Activated CD4-positive, alpha-beta memory T cell treated with anti-CD3 and anti-CD28 coated beads for 36 hours (primary cell): ENCODE data around the gene MFSD12. TPM values are rescaled to one million over a fixed set of nuclear protein-coding genes. Genes with fewer than 3 reads are reported as not detected.

ENCODE experiments used
- CTCF ChIA-PET: fragments of 350-600 bp; sonication (Branson Sonifier 250); formaldehyde crosslinking; loops from one replicate; lab custom pipeline; 2021; ENCODE audit warnings: antibody characterized with exemption, inconsistent platforms; lab: Charles Lee
- POLR2A ChIA-PET: fragments of 350-600 bp; sonication (Branson Sonifier 250); formaldehyde crosslinking; loops from one replicate; lab custom pipeline; 2021; ENCODE audit warnings: antibody characterized with exemption; lab: Charles Lee
- DNase-seq: peaks from one replicate; pipeline ENCODE4 v3.0.0-alpha.2; 2020
- H3K27ac Mint-ChIP-seq: one replicate; pipeline ENCODE4 v1.8.0; 2021; ENCODE audit warnings: mixed read lengths
- H3K27me3 Mint-ChIP-seq: one replicate; pipeline ENCODE4 v1.8.0; 2021; ENCODE audit warnings: mixed read lengths
- H3K36me3 Mint-ChIP-seq: one replicate; pipeline ENCODE4 v1.8.0; 2021; ENCODE audit warnings: mixed read lengths
- H3K4me1 Mint-ChIP-seq: one replicate; pipeline ENCODE4 v1.8.0; 2021; ENCODE audit warnings: low read depth, mixed read lengths
- H3K4me3 Mint-ChIP-seq: one replicate; pipeline ENCODE4 v1.8.0; 2021; ENCODE audit warnings: mild to moderate bottlenecking, mixed read lengths
- H3K9me3 Mint-ChIP-seq: one replicate; pipeline ENCODE4 v1.8.0; 2021; ENCODE audit warnings: mixed read lengths
- intact Hi-C: fragments of 100-400 bp; cut with micrococcal nuclease; formaldehyde crosslinking; loops from one replicate; pipeline ENCODE4 v1.15.1; 2023
- total RNA-seq, 2 experiments: library from RNA; stranded (reverse); gene quantifications; one replicate each; pipeline ENCODE4 v1.2.3, GENCODE V29; 2021

The MFSD12 gene
- total RNA-seq, 2 experiments from 2014 or later: 50.6 to 54.2 TPM

DNA sequence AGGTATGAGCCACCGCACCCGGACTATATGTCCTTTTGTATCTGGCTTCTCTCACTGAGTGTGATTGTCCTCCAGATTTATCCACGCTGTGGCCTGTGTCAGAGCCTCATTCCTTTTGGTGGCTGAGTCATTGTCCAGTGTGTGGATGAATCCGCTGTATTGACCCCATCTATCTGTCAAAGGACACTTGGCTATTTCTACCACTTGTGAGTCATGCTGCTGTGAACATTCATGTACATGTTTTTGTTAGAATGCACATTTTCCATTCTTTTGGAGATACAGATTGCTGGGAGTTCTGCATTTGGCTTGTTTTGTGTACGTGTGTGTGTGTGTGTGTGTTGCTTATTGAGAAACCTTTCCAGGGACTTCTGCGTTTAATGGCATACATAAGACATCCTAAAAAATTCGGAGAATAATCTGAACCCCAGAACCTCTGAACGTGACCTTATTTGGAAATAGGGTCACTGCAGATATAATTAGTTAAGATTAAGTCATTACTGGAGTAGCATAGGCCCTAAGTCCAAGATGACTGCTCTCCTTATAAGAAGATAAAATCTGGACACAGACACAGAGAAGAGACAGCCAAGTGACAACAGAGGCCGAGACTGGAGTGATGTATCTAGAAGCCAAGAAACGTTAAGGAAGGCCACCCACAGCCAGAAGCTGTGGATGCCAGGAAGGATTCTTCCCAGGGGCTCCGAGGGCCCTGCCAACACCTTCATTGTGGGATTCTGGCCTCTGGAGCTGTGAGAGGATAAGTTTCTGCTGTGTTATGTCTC lies 23.0 kb upstream of the MFSD12 start:
- ChIA-PET POLR2A (no interaction called here), CTCF (no interaction called here)
- H3K4me3 Mint-ChIP-seq: no peak overlapping the region
- H3K27ac Mint-ChIP-seq: no peak overlapping the region
- no peaks in the 10 kb centered on the region for H3K27me3 Mint-ChIP-seq
- DNase-seq: no peak
- no peaks in the 10 kb centered on the region for H3K9me3 Mint-ChIP-seq
- intact Hi-C loops: no loop called here
- peaks cover 5% of the 10 kb centered on the region for H3K36me3 Mint-ChIP-seq
- no peaks in the 10 kb centered on the region for H3K4me1 Mint-ChIP-seq

- Mint-ChIP-seq H3K27me3 (no peaks in the 10 kb centered on the region), H3K9me3 (no peaks in the 10 kb centered on the region), H3K4me1 (peaks cover 3% of the 10 kb centered on the region), H3K4me3 (no peak overlapping the region), H3K27ac (no peak overlapping the region), H3K36me3 (peaks cover 13% of the 10 kb centered on the region)
- intact Hi-C loops: loop anchor here (10.0 kb wide), 1 partner anchor 486 kb away; the partner anchor contains the start of gene ZBTB7A
- ChIA-PET POLR2A (no interaction called here), CTCF (no interaction called here)
- DNase-seq: no peak
Observed at GRCh38 chr19:3578390-3578789, 21.0 kb upstream of the MFSD12 start.

DNA sequence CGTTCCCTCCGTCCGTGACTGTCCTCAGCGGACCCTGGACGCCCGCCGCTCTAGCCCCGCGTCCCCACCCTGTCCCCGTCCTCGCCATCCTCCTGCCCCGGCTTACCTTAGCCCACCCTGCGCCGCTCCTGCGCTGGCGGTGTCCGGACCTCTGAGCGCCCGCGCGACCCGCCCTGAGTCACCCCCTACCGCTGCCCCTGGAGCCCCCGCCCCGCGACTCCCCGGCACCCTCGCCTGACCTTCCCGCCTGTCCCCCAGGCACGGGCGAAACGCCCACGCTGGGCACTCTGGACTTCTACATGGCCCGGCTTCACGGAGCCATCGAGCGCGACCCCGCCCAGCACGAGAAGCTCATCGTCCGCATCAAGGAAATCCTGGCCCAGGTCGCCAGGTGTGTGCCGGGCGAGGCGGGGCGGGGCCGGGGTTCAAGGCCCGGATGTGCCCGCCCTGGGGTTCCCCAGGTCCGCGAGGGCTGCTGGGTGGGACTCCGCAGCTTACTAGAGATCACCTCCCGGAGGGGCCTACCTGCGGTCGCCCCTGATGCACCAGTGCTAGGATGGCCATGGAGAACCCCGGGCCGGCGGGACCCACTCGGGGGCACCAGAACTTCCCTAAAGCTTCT lies 20.4 kb upstream of the MFSD12 start:
- CTCF ChIA-PET: no interaction called here

GRCh38 chr19:3576696-3577443 lies 19.5 kb upstream of the MFSD12 start:
- intact Hi-C loops: loop anchor here (10.0 kb wide), 1 partner anchor 488 kb away; the partner anchor contains the start of gene ZBTB7A
- H3K4me1 Mint-ChIP-seq: peaks cover 6% of the 10 kb centered on the region
- H3K27me3 Mint-ChIP-seq: no peaks in the 10 kb centered on the region
- DNase-seq: no peak
- POLR2A ChIA-PET: interaction anchor here (0.8 kb wide), 1 partner anchor 9 kb away, joined by 3 read pairs; the partner anchor contains the start of gene GIPC3
- no peak overlapping the region for H3K27ac Mint-ChIP-seq
- CTCF ChIA-PET: no interaction called here
- H3K4me3 Mint-ChIP-seq: no peak overlapping the region
- H3K36me3 Mint-ChIP-seq: peaks cover 13% of the 10 kb centered on the region
- no peaks in the 10 kb centered on the region for H3K9me3 Mint-ChIP-seq

More for the DNA sequence above, 20.4 kb upstream of the MFSD12 start:
- H3K9me3 Mint-ChIP-seq: no peaks in the 10 kb centered on the region
- H3K27me3 Mint-ChIP-seq: no peaks in the 10 kb centered on the region
- POLR2A ChIA-PET: no interaction called here
- no peak overlapping the region for H3K4me3 Mint-ChIP-seq
- H3K4me1 Mint-ChIP-seq: peaks cover 3% of the 10 kb centered on the region
- intact Hi-C loops: loop anchor here (10.0 kb wide), 1 partner anchor 487 kb away; the partner anchor contains the start of gene ZBTB7A
- no peak overlapping the region for H3K27ac Mint-ChIP-seq
- peaks cover 13% of the 10 kb centered on the region for H3K36me3 Mint-ChIP-seq
- DNase-seq: no peak

DNA sequence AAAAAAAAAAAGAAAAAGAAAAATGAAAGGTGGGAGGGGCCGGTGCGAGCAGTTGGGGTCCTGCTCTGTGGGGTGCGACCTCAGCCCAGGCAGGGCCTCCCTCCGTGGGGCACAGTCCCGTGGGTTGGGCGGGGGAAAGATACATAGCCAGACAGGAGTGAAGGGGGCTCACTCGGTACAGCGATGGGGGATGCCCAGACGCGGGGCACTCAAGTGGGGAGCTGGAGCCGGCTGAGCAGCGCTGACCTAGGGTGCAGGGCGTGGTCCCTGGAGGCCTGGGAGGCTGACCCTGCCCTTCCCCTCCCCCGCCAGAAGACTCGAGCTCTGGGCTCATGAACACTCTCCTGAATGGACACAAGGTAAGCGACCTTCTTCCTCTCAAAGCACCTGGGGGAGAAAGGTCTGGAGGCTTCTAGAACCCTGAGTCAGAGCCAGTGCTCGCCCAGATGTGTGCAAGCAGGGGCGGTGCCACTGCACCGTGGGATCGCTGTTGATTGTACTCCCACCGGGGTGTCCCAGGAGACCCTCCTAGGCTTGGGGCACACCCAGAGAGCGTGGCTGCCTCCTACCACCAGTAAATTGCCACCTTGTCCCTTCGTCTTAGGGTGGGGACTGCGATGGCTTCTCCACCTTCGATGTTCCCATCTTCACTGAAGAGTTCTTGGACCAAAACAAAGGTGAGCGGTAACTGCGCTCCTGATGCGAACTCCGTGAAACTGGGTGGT lies 18.7 kb upstream of the MFSD12 start:
- POLR2A ChIA-PET: interaction anchor here (0.8 kb wide), 1 partner anchor 10 kb away, joined by 3 read pairs; the partner anchor contains the start of gene GIPC3
- no peaks in the 10 kb centered on the region for H3K27me3 Mint-ChIP-seq
- H3K36me3 Mint-ChIP-seq: peaks cover 13% of the 10 kb centered on the region

GRCh38 chr19:3575260-3575741 lies 17.9 kb upstream of the MFSD12 start:
- no peaks in the 10 kb centered on the region for H3K9me3 Mint-ChIP-seq
- H3K27ac Mint-ChIP-seq: no peak overlapping the region
- peaks cover 10% of the 10 kb centered on the region for H3K4me1 Mint-ChIP-seq
- POLR2A ChIA-PET: no interaction called here
- H3K4me3 Mint-ChIP-seq: no peak overlapping the region
- CTCF ChIA-PET: interaction anchor here (1.0 to 1.5 kb wide), 3 partner anchors 18 to 29 kb away, joined by 3 to 4 read pairs (median 3); partner anchors contain the start of gene MFSD12
- intact Hi-C loops: loop anchor here (10.0 kb wide), 1 partner anchor 490 kb away; the partner anchor contains the start of gene ZBTB7A
- peak; percentile 42 for DNase-seq
- H3K36me3 Mint-ChIP-seq: peaks cover 13% of the 10 kb centered on the region
- H3K27me3 Mint-ChIP-seq: no peaks in the 10 kb centered on the region

More for the DNA sequence above, 18.7 kb upstream of the MFSD12 start:
- peaks cover 10% of the 10 kb centered on the region for H3K4me1 Mint-ChIP-seq
- intact Hi-C loops: loop anchor here (10.0 kb wide), 1 partner anchor 489 kb away; the partner anchor contains the start of gene ZBTB7A
- CTCF ChIA-PET: interaction anchor here (1.0 to 1.5 kb wide), 3 partner anchors 19 to 30 kb away, joined by 3 to 4 read pairs (median 3); partner anchors contain the start of gene MFSD12
- H3K27ac Mint-ChIP-seq: no peak overlapping the region
- no peaks in the 10 kb centered on the region for H3K9me3 Mint-ChIP-seq
- DNase-seq: no peak
- H3K4me3 Mint-ChIP-seq: no peak overlapping the region

DNA sequence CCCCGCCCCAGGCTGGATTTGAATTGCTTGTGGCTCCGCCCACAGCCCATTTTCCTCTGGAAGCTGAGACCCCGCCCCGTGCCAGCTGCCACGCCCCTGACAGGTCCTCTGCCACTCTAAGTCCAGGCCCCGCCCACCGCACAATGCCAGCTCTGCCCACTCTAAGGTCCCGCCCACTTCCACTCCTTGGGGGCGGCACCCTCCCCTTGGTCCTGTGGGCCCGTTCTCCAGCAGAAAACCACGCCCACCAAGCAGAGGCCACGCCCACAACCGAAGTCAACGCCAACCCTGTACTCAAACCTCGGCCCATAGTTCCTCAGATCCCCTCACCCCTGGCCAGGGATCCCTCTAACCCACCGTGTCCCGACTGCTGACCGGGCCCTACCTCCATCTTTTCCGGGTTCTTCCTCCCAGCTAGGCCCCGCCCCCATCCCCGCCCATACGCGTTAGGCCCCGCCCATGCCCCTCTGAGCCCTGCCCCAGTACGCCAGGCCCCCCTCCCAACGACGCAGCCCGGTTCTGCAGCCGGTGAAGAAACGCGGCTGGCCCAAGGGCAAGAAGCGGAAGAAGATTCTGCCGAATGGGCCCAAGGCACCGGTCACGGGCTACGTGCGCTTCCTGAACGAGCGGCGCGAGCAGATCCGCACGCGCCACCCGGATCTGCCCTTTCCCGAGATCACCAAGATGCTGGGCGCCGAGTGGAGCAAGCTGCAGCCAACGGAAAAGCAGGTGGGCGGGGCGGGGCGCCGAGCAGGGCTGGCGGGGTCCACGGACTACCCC lies 16.7 kb upstream of the MFSD12 start:
- POLR2A ChIA-PET: interaction anchor here (0.8 kb wide), 1 partner anchor 20 kb away, joined by 3 read pairs; no protein-coding TSS in a partner anchor
- peak overlapping the region; percentile 76 for H3K4me3 Mint-ChIP-seq
- H3K27me3 Mint-ChIP-seq: no peaks in the 10 kb centered on the region
- CTCF ChIA-PET: interaction anchor here (1.6 kb wide), 1 partner anchor 29 kb away, joined by 7 read pairs; no protein-coding TSS in a partner anchor
- H3K4me1 Mint-ChIP-seq: peaks cover 10% of the 10 kb centered on the region
- DNase-seq: peak; percentile 96
- H3K27ac Mint-ChIP-seq: peak overlapping the region; percentile 45
- peaks cover 13% of the 10 kb centered on the region for H3K36me3 Mint-ChIP-seq
- intact Hi-C loops: loop anchor here (2.0 to 10.0 kb wide), 2 partner anchors 67 to 491 kb away; partner anchors contain the start of genes FZR1 and ZBTB7A
- no peaks in the 10 kb centered on the region for H3K9me3 Mint-ChIP-seq

- Mint-ChIP-seq H3K9me3 (no peaks in the 10 kb centered on the region), H3K27ac (no peak overlapping the region), H3K36me3 (peaks cover 13% of the 10 kb centered on the region), H3K27me3 (no peaks in the 10 kb centered on the region), H3K4me3 (peak overlapping the region; percentile 76), H3K4me1 (peaks cover 10% of the 10 kb centered on the region)
- intact Hi-C loops: loop anchor here (2.0 to 10.0 kb wide), 2 partner anchors 67 to 491 kb away; partner anchors contain the start of genes FZR1 and ZBTB7A
- CTCF ChIA-PET: interaction anchor here (1.6 kb wide), 1 partner anchor 28 kb away, joined by 7 read pairs; no protein-coding TSS in a partner anchor
- POLR2A ChIA-PET: interaction anchor here (0.8 kb wide), 1 partner anchor 19 kb away, joined by 3 read pairs; no protein-coding TSS in a partner anchor
- DNase-seq: no peak
Observed at GRCh38 chr19:3573162-3573857, 15.9 kb upstream of the MFSD12 start.

DNA sequence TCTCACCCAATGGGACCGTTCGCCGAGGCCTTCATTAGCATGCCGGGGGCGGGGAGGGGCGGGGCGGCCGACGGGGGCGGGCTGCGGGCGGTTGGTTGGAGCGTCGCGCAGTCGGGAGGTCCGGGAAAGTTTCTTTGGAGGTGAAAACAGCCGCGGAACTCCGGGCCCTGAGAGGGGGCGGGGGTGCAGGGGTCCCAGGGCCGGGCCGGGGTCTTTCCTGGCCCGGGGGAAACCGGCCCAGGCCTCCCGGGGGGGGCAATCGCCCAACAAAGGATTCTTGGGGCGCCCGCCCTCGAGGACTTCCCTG lies 15.4 kb upstream of the MFSD12 start, which contains the start of gene HMG20B:
HMG20B (plus strand) TSS at position 90 of the 307 bp plus-strand sequence. CDS start 366 bp downstream, outside the sequence.
- CTCF ChIA-PET: interaction anchor here (1.6 kb wide), 1 partner anchor 28 kb away, joined by 7 read pairs; no protein-coding TSS in a partner anchor
- POLR2A ChIA-PET: no interaction called here

More for the DNA sequence above, 15.4 kb upstream of the MFSD12 start, which contains the start of gene HMG20B:
- Mint-ChIP-seq H3K36me3 (peaks cover 13% of the 10 kb centered on the region), H3K27ac (peak within 1 kb of the TSS; percentile 45), H3K4me1 (peaks cover 10% of the 10 kb centered on the region), H3K9me3 (no peaks in the 10 kb centered on the region), H3K4me3 (peak within 1 kb of the TSS; percentile 76), H3K27me3 (no peaks in the 10 kb centered on the region)
- no peak for DNase-seq
- intact Hi-C loops: loop anchor here (1.0 to 10.0 kb wide), 3 partner anchors 16 to 492 kb away; partner anchors contain the start of genes FZR1, MFSD12 and ZBTB7A
